Activated CD4-positive, alpha-beta memory T cell treated with anti-CD3 and anti-CD28 coated beads for 36 hours (primary cell): ENCODE results near the gene ZNF568. TPM values are rescaled to one million over a fixed set of nuclear protein-coding genes. Genes with fewer than 3 reads are reported as not detected.
A peak's percentile ranks its signal among the peaks of the same experiment; 100 is the strongest.

ENCODE experiments used
- CTCF ChIA-PET: fragments of 350-600 bp; sonication (Branson Sonifier 250); formaldehyde crosslinking; loops from one replicate; lab custom pipeline; 2021; ENCODE audit warnings: antibody characterized with exemption, inconsistent platforms; lab: Charles Lee
- POLR2A ChIA-PET: fragments of 350-600 bp; sonication (Branson Sonifier 250); formaldehyde crosslinking; loops from one replicate; lab custom pipeline; 2021; ENCODE audit warnings: antibody characterized with exemption; lab: Charles Lee
- DNase-seq: peaks from one replicate; pipeline ENCODE4 v3.0.0-alpha.2; 2020
- H3K27ac Mint-ChIP-seq: one replicate; pipeline ENCODE4 v1.8.0; 2021; ENCODE audit warnings: mixed read lengths
- H3K27me3 Mint-ChIP-seq: one replicate; pipeline ENCODE4 v1.8.0; 2021; ENCODE audit warnings: mixed read lengths
- H3K36me3 Mint-ChIP-seq: one replicate; pipeline ENCODE4 v1.8.0; 2021; ENCODE audit warnings: mixed read lengths
- H3K4me1 Mint-ChIP-seq: one replicate; pipeline ENCODE4 v1.8.0; 2021; ENCODE audit warnings: low read depth, mixed read lengths
- H3K4me3 Mint-ChIP-seq: one replicate; pipeline ENCODE4 v1.8.0; 2021; ENCODE audit warnings: mild to moderate bottlenecking, mixed read lengths
- H3K9me3 Mint-ChIP-seq: one replicate; pipeline ENCODE4 v1.8.0; 2021; ENCODE audit warnings: mixed read lengths
- intact Hi-C: fragments of 100-400 bp; cut with micrococcal nuclease; formaldehyde crosslinking; loops from one replicate; pipeline ENCODE4 v1.15.1; 2023
- total RNA-seq, 2 experiments: library from RNA; stranded (reverse); gene quantifications; one replicate each; pipeline ENCODE4 v1.2.3, GENCODE V29; 2021

The ZNF568 gene
- total RNA-seq, 2 experiments from 2014 or later, result 4.8 to 6.3 TPM

GRCh38 chr19:37007587-37008220, 91.6 kb downstream of the ZNF568 start:
- peak; percentile 10 for DNase-seq
- ChIA-PET CTCF (no interaction called here), POLR2A (no interaction called here)
- Mint-ChIP-seq H3K9me3 (peaks cover 65% of the 10 kb centered on the region), H3K4me3 (no peak overlapping the region), H3K27ac (no peak overlapping the region), H3K4me1 (no peaks in the 10 kb centered on the region), H3K27me3 (no peaks in the 10 kb centered on the region), H3K36me3 (peaks cover 20% of the 10 kb centered on the region)
- intact Hi-C loops, result no loop called here

DNA sequence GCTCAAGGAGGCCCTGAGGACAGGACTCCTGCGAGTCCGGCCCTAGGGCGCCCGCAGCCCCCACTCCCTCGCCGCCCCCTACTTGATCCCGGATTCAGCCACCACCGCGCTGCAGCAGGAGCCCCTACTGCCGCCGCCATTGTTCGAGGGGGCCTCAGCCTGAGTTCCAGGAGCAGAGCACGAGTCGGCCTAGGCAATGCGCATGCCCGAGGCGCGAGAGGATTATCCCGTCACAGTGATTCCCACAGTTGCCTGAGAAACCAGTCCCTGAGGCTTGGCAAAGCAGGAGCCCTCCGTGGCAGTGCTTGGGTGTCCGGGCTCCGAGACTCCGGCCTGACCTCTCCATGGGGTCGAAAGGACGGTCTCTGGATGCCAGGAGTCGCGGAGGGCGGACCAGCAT, 93.7 kb downstream of the ZNF568 start:
- Mint-ChIP-seq H3K36me3 (peaks cover 19% of the 10 kb centered on the region), H3K27me3 (no peaks in the 10 kb centered on the region), H3K27ac (no peak overlapping the region), H3K4me3 (no peak overlapping the region), H3K4me1 (no peaks in the 10 kb centered on the region), H3K9me3 (peaks cover 75% of the 10 kb centered on the region)
- intact Hi-C loops, result no loop called here
- no peak for DNase-seq
- ChIA-PET POLR2A (no interaction called here), CTCF (no interaction called here)

GRCh38 chr19:37012093-37012745, 96.1 kb downstream of the ZNF568 start:
- Mint-ChIP-seq H3K27me3 (no peaks in the 10 kb centered on the region), H3K4me3 (no peak overlapping the region), H3K36me3 (peaks cover 24% of the 10 kb centered on the region), H3K9me3 (peaks cover 70% of the 10 kb centered on the region), H3K4me1 (no peaks in the 10 kb centered on the region), H3K27ac (no peak overlapping the region)
- POLR2A ChIA-PET, result no interaction called here
- CTCF ChIA-PET, result no interaction called here
- no peak for DNase-seq
- intact Hi-C loops, result no loop called here

- Mint-ChIP-seq H3K4me1 (no peaks in the 10 kb centered on the region), H3K36me3 (peaks cover 19% of the 10 kb centered on the region), H3K9me3 (peaks cover 58% of the 10 kb centered on the region), H3K27ac (no peak overlapping the region), H3K4me3 (no peak overlapping the region), H3K27me3 (no peaks in the 10 kb centered on the region)
- POLR2A ChIA-PET, result no interaction called here
- intact Hi-C loops, result no loop called here
- CTCF ChIA-PET, result no interaction called here
- DNase-seq, result no peak
Observed at GRCh38 chr19:37014456-37014855, 98.3 kb downstream of the ZNF568 start.

GRCh38 chr19:37045140-37045539, 129.0 kb downstream of the ZNF568 start:
- peaks cover 43% of the 10 kb centered on the region for H3K9me3 Mint-ChIP-seq
- peaks cover 2% of the 10 kb centered on the region for H3K36me3 Mint-ChIP-seq
- H3K4me1 Mint-ChIP-seq, result no peaks in the 10 kb centered on the region
- no peak overlapping the region for H3K4me3 Mint-ChIP-seq
- DNase-seq, result no peak
- ChIA-PET POLR2A (no interaction called here), CTCF (no interaction called here)
- H3K27ac Mint-ChIP-seq, result no peak overlapping the region
- intact Hi-C loops, result no loop called here
- no peaks in the 10 kb centered on the region for H3K27me3 Mint-ChIP-seq

Other genes starting within 250 kb of the ZNF568 start
- 1 to 10 TPM; 4.2 to 4.9 TPM for gene ZNF461, start 249.5 kb upstream of the ZNF568 start, total RNA-seq
- gene ZNF567, start 228.7 kb upstream of the ZNF568 start, total RNA-seq, result 1 to 10 TPM; 4.9 to 5.3 TPM
- gene ZNF850, start 143.5 kb upstream of the ZNF568 start, total RNA-seq, result 1 to 10 TPM; 6.7 TPM
- 1 to 10 TPM; 6.1 to 6.9 TPM for gene ZNF790, start 77.9 kb upstream of the ZNF568 start, total RNA-seq
- gene ZNF345, start 65.5 kb upstream of the ZNF568 start, total RNA-seq, result 1 to 10 TPM; 3.8 to 4.2 TPM
- gene ZNF829, start within 50 bp of the ZNF568 start, total RNA-seq, result 1 to 10 TPM; 3.8 to 4.3 TPM
- 1 to 10 TPM; 6.5 to 8.7 TPM for gene ZNF420, start 162.1 kb downstream of the ZNF568 start, total RNA-seq